Endothelial cell of hepatic sinusoid (primary cell): ENCODE data around the gene MLC1.

Experiments used
- in situ Hi-C: cut with HindIII; loops from 2 replicates; pipeline ENCODE4 v1.10.0; 2017; ENCODE audit warnings: low sequenced_read_pairs

The MLC1 gene

DNA sequence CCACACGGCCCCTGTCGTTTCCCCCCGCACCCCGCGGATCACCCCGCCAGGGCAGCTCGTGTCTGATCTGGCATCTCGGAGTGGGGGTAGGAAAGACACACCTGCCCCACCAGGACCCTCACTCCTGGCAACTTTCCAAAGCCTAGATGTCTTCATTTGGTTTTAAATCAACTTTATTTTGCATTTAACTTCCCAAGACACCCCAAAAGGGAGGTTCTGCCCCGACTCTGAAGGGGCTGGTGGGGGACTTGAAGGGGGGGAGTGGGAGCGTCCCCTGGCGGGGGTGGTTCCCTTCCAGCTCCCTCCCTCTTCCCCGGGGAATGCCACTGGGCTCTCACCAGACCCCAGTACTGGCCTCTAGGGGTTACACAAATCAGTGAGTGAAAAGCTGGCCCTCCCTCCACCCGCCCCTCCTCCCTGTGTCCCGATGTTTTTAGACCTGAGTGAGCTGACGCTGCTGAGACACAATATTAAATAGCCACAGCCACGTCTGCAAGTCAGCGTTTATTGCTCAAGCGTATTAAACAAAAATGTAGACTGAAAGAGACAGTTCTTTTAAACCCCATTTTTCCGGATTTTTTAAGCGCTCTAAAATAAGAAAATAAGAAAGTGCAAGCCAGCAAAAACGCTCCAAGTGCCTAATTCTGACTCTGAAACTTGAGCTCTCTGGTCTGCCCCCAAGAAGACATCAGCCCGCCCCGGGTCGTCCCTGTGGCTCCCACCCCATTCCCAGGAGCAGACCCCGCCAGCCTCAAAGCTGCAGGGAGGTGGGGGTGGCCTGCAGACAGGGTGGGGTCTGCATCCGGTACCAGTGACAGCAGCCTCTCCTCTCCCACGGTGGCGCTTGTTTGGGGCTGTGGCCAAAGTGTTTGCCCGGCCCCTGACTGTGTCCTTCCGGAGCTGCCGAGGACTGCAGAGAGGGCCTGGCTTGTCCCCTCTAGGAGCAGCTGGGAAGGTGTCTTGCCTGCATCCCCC is 26.0 kb downstream of the MLC1 start:
- in situ Hi-C loops: no loop called here

DNA sequence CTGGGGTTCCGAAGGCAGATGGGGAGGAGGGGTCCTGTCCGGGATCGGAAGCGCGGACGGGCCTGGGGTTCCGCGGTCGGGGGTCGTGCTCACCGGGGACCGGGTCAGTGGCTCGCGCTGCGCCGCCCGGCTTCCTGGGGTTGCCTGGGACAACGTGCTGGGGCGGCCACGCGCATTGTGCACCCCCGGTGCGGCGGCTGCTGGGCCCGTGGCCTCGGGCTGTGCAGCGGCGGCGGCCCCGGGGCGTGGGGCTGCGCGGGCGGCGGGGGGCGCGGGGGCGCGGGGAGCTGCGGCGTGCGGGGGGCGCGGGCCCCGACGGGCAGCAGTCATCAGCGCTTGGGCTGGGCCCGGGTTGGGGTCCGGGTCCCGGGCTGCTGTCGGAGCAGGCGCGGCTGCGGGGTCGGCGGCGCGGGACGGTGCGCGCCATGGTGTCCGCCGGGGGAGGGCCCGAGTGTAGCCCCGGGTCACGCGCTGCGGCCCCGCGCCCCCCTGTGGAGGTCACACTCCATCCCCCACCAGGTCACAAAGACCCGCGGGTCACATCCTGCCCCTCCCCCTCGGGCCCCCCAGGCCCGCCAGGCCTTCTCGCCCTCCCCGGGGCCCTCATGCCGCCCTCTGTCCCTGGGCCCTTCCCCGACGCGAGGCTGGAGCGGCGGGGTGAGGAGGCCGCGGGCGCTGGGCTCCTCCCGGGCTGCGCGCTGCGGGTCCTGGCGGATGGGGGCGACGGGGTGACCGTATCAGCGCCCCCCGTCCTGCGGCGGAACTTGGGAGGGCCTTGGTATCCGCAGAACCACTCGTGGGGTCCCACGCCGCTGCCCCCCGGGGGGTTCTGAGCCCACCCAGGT is 26.9 kb downstream of the MLC1 start, which contains the start of gene TTLL8:
TTLL8 (minus strand) TSS at position 238 of the 845 bp plus-strand sequence.
- in situ Hi-C loops: no loop called here

DNA sequence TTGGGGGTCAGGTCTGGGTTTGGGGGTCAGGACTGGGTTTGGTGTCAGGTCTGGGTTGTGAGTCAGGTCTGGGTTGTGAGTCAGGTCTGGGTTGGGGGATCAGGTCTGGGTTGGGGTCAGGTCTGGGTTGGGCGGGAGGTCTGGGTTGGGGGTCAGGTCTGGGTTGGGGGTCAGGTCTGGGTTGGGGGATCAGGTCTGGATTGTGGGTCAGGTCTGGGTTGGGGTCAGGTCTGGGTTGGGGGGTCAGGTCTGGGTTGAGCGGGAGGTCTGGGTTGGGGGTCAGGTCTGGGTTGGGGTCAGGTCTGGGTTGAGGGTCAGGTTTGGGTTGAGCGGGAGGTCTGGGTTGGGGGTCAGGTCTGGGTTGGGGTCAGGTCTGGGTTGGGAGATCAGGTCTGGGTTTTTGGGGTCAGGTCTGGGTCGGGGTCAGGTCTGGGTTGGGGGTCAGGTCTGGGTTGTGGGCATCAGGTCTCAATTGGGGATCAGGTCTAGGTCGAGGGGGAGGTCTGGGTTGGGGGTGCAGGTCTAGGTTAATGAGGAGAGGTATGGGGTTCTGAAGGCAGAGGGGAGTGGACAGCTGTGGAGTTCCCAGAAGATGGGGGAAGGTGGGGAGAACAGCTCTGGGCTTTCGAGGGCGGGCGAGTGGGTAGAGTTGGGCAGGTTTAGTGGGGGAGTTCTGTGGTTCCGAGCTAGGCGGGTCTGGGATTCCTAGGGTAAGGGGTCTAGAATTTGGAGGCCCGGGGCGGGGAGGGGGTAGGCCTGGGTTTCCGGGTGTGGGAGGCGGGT is 27.8 kb downstream of the MLC1 start:
- in situ Hi-C loops: no loop called here

DNA sequence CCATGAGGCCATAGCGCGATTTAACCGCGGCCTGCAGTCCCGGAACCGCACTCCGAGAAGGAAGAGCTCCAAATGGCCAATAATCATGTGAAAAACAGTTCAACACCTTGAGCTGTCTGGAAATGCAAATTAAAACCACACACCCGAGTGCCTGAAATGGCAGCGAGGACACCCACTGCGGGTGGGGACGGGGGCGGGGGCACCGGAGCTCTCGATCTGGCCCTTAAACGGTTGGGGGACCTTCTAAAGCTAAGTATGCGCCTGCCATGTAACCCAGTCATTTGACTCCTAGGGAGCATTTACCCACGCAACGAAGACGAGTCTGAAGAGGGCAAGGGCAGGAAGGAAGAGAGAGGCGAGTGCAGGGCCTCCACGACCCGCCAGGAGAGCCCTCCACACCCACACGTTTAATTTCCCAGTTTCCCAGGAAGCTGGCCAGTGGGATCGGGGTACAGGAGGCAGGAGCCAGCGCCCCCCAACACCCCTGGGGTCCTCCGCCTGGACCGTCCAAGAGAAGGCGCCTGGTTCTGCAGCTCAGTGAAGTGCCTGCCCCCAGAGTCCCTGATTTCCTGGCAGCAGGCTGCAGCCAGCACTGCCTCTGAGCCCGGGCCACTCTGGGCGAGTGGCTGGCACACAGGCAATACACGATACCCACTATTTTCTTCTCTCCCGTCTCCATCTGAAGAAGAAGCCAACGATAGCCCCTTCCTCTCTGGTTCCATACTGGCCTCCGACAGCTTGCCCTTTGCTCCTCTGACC is 28.8 kb downstream of the MLC1 start:
- in situ Hi-C loops: no loop called here

DNA sequence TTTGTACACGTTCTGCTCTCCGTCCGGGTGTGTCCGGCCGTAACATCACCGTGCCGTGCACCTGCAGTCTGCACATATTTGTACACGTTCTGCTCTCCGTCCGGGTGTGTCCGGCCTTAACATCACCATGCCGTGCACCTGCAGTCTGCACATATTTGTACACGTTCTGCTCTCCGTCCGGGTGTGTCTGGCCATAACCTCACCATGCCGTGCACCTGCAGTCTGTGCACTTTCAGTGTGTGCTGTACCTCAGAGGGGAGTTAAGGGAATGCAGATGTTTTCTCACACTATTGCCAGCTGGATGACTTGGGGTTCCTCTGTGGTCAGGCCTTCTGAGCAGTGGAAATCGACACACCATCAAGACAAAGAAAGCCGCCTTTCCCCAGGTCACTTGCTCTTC is 31.4 kb downstream of the MLC1 start:
- in situ Hi-C loops: no loop called here

DNA sequence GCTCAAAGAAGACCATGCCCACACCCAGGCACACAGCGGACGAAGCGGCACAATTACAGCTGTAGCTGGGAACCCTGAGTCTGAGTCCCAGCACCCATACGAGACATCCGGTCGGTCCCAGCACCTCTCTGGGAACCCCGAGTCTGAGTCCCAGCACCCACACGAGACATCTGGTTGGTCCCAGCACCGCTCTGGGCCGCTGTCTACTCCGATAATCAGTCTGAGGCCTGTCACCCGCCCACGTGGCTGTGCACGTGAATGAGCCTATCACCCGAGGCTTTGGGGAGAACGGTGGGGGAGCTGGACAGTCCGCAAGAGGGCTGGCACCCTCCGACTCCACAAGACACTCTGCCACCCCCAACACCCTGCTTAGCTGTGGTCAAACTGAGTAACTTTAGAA is 33.3 kb downstream of the MLC1 start:
- in situ Hi-C loops: no loop called here

DNA sequence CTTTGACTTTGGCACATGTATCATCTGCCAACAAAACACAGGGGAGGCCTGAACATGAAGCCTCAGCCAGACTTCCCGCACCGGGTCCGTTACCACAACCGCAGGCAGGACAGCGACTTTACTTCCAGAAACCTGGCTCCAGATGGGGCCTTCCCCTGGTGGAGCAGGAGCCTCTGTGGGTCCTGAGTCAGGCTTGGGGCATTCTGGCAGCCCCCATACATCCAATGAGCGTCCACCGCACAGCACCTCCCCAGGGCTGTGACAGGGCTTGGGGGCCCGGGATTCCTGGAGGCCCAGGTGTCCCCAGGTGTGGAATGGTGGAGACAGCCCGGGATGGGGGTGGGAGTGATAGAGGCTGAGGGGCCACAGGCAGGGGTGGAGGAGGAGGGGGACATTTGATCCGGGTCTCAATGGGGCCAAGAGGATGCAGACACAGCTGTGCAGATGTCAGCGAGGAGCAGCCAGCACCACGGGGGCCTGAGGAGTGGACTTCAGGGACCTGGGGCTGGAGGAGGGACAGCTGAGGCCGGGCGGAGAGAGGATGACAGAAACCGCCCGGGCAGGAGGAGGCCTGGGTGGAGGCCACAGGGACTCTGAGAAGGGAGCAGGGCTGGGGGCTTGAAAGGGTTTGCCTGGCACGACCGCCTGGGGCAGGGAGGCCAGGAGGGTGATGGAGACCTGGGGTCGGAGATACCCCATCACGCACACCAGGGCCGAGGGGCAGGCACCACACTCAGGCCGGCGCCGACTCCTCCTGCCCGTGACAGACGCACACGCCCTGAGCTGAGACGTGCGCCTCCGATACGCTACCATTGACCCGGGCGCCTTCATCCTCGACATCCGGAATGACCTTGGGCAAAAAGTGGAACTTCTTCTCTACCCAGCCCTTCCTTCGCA is 35.7 kb downstream of the MLC1 start:
- in situ Hi-C loops: no loop called here

DNA sequence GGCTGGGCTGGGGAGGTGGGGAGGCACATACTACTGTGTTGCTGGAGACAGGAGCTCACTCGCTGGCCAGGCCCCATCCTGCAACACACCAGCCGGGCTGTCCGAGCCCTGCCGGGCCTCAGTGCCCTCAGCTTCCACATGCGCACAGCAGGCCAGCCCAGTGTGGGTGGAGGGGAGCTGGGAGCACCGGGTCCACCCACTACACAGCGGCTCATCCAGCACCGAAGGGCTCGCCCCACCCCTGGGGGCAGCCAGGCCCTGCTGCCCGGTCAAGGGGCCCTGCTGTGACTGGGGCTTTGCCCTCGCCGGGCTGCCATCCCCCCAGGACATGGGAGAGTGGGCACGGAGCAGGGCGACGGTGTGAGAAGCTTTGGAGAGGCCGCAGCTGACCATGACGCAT is 36.4 kb downstream of the MLC1 start:
- in situ Hi-C loops: no loop called here

DNA sequence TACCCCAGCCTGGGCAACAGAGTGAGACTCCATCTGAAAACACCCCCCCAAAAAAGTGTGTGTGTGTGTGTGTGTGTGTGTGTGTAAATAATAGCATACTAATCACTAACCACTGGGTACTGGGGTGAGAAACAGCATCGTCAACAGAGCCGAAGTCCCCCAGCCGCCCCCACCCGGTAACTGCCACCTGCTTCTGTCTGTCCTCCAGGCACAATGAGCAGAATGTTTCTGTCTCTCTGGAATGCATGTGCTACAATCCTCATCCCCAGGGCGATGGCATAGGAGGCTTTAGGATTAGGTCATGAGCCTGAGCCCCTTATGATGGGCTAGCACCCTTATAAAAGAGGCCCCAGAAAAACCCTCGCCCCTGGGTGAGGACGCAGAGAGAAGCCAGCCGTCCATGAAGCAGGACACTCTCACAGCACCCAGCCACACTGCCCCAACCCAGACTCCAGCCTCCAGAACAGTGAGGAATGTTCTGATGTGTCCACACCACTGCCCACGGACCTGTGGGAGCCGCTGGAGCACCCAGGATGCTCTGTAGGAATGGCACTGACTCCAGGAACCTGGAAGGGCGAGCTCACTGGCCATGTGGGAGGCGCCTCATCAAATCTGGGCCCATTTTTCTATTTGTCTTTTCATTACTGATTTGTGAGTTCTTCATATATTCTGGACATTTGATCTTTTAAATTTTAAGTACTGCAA is 37.0 kb downstream of the MLC1 start:
- in situ Hi-C loops: no loop called here

DNA sequence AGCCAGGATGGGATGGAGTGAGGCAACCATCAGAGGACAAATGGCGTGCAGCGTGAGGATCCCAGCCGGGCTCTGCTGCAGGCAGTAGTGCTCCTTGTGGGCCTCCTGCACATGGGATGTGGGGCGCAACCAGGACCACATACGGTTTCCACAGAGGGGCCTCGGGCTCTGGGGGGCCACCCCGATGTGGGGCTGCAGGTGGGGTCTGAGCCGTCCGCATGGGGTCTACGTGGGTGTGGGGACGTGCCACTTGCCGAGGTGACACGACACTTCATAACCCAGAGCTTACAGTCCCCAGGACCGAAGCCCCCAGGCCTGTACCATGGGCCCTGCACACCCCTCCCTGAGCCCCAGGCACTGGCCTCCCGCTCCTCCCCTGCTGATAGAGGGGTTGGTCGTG is 37.9 kb downstream of the MLC1 start:
- in situ Hi-C loops: no loop called here

DNA sequence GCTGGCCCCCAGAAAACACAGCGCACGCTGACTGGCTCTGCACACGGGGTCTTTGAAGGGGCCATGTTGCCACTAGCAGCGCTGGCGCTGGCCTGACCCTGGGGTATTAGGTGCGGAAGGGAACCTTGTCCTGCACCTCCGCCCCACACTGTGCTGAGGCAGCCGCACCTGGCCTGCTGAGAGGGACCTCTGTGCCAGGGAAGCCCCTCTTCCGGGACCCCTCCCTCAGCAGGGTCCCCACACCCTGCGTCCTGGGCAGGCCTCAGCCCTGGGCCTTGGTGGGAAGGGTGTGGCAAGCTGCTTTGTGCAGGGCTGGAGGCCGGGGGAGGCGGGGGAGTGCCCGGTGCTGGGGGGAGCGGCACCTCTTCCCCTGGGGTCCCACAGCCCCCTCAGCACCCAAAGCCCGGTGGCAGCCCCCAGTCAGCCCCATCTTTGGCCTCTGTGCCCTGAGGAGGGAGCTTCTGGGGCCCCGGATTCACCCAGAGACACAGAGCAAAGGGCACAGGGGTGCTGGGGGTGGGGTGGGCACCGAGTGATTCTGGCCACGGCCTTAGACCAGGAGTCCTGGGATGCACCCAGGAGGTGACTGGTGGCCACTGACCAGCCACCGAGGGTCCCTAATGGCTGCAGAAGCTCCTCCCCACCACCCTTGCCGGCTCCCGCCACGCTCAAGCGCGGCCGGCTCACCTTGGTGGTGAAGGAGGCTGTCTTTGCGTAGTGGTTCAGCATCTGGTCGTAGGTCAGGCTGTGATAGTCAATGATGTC is 38.6 kb downstream of the MLC1 start:
- in situ Hi-C loops: no loop called here

DNA sequence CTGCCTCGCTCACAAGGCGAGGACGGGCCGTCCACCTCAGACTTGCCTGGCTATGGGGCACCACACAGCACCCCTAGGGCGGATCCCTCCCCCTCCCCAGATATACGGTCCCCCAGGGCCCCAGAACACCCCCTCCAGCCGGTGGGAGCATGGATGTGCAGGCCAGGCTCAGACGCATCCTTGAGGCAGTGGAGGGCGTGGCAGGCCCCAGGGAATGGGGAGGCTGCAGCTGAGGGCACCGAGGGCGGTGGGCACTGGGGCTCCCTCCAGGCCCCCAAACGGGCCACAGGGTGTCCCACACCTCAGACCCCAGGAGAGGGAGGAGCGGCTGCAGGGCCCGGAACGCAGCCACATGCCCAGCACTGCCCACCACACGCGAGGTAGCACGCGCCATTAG is 39.2 kb downstream of the MLC1 start:
- in situ Hi-C loops: no loop called here

DNA sequence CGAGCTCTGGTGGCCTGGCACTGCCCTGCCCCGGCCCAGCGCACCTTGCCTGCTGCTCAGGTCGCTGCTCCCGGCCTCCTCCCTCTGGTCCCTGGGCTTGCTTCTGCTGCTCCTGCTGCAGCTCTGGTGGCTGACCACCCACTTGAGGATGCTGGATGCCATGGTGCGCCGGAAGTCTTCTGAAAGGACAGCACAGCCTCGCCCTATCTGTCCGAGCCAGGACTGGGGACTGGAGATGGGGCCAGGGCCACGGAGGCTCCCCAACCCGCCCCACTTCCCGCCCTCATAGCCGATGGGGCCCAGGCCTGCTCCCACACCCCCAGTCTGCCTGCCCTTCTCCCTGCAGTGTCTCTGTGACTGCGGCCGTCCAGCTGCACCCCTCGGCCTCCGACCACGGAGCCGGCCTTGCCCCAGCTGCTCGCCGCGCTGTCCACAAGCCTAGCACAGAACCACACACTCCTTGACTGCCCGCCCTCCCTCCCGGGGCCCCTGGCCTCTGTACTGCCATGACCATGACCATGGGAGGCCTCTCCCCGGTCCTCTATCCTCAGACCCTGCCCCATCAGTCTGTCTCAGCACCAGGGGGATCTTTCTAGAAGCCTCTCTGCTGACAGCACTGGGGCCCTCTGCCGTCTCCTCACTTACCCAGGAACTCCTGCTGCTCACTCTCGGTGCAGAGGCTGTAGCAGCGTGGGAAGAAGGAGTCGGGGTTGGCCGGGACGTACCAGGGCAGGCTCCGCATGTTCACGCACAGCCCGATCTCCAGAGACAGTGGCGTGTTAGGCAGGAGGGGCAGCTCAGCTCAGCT is 39.8 kb downstream of the MLC1 start:
- in situ Hi-C loops: no loop called here

DNA sequence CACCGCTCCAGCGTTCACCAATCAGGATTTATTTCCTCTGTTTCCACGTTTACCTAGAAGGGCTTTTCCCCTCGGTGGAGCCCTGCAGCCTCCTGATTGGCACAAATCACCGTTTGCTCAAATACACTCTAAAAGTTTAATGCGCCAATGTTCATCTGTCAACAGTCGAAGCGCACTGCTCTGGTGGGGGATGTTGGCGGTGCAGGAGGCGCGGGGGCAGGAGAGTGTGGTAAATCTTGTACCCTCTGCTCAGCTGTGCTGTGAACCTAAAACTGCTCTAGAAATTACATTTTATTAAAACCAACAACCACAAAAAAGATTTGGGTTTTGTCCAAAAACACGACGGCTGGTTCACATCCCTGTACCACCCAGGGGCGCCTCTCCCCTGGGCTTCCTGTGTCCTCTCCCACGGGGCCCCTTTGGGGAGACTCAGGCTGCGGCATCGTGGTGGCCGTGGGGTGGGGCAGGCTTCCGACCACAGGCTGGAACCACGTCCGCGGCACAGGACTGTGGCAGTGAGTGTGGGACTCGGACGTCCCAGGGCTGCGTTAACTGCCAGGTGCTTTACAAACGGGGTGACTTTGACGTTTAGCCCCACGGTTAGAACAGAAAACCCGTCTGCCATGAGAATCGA is 40.6 kb downstream of the MLC1 start:
- in situ Hi-C loops: no loop called here

DNA sequence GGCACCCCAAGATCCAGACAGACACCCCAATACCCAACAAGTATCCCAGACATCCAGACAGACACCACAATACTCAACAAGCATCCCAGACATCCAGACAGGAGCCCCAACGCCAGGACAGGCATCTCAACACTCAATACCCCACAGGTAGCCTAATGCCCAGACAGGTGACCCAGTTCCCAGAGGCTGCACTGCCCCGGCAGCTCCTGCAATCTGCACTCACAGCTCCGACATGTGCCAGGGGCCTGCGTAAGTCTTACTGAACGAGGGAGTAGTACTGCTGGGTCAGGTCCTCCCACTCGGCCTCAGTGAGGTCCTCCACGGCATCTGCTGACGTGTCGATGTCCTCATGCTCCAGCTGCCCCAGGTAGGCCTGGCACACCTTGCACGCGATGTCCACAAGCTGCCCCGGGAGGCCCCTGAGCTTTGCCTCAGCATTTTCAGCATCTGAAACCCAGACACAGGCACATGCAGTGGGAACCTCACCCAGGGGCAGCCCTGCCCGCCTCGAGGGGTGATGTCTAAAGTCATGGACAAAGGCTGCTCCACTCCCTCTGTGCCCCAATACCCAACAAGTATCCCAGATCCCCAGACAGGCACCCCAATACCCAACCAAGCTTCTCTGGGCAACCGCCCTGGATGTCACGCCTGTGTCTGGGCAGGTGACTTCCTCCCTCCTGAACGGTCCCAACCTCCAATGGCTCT is 43.7 kb downstream of the MLC1 start:
- in situ Hi-C loops: no loop called here

DNA sequence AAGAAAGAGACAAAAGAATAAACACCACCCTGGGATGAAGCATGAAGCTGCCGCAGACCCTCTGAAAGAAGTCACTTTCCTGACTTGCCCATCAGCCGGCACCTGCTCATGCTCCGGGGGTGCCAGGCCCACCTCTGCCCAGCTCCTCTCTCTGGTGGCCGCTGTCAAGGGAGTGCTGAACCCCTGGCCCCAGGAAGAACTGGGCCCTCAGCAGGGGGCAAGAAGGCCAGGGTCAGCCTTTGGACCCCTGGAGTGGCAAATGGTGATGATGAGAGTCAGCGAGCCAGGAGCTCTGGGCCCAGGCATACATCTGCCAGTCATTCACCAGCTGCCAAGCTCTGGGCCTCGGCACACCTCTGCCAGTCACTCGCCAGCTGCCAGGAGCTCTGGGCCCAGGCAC is 44.5 kb downstream of the MLC1 start:
- in situ Hi-C loops: no loop called here
